Activated CD4-positive, alpha-beta T cell treated with anti-CD3 and anti-CD28 coated beads, Interleukin-2, amount 50 U/mL, for 16 hours (primary cell): ENCODE data around the gene RAP1GAP2.
A peak's percentile ranks its signal among the peaks of the same experiment; 100 is the strongest.
"Not testable (repeated sequence)": the region's sequence is repeated elsewhere in the genome, so short reads cannot be mapped to it uniquely, and the experiment has no call there.

Source experiments
- DNase-seq: peaks from one replicate; pipeline ENCODE4 v3.0.0-alpha.2; 2020

Gene RAP1GAP2

GRCh38 chr17:3029213-3029913 is 233.1 kb downstream of the RAP1GAP2 start:
- no peak for DNase-seq

GRCh38 chr17:3030096-3030495 is 233.9 kb downstream of the RAP1GAP2 start:
- no peak for DNase-seq

- DNase-seq: not testable (repeated sequence)
These were observed 234.7 kb downstream of the RAP1GAP2 start for GRCh38 chr17:3030852-3031470.

GRCh38 chr17:3032258-3033247 is 236.3 kb downstream of the RAP1GAP2 start:
- no peak for DNase-seq

- no peak for DNase-seq
These were observed 237.0 kb downstream of the RAP1GAP2 start for GRCh38 chr17:3033248-3033640.

- DNase-seq: no peak
These were observed 237.7 kb downstream of the RAP1GAP2 start for GRCh38 chr17:3033741-3034577.

GRCh38 chr17:3034578-3034920 is 238.3 kb downstream of the RAP1GAP2 start:
- no peak for DNase-seq

- DNase-seq: no peak
These were observed 239.2 kb downstream of the RAP1GAP2 start for GRCh38 chr17:3035256-3035967.

GRCh38 chr17:3035968-3036280 is 239.7 kb downstream of the RAP1GAP2 start:
- DNase-seq: no peak

GRCh38 chr17:3036800-3037199 is 240.6 kb downstream of the RAP1GAP2 start:
- DNase-seq: no peak

- DNase-seq: no peak
These were observed 241.0 kb downstream of the RAP1GAP2 start for GRCh38 chr17:3037259-3037658.

GRCh38 chr17:3038941-3039340 is 242.7 kb downstream of the RAP1GAP2 start:
- DNase-seq: no peak

GRCh38 chr17:3039736-3040135 is 243.5 kb downstream of the RAP1GAP2 start:
- DNase-seq: no peak

- no peak for DNase-seq
These were observed 244.6 kb downstream of the RAP1GAP2 start for GRCh38 chr17:3040882-3041281.

GRCh38 chr17:3043737-3044365 is 247.6 kb downstream of the RAP1GAP2 start:
- DNase-seq: peak; percentile 33

- no peak for DNase-seq
These were observed 250.5 kb downstream of the RAP1GAP2 start for GRCh38 chr17:3046753-3047152.

- DNase-seq: peak; percentile 98
These were observed 252.7 kb downstream of the RAP1GAP2 start for GRCh38 chr17:3048727-3049471.

GRCh38 chr17:3049705-3050295 is 253.6 kb downstream of the RAP1GAP2 start:
- DNase-seq: no peak

GRCh38 chr17:3054868-3055267 is 258.6 kb downstream of the RAP1GAP2 start:
- DNase-seq: not testable (repeated sequence)

GRCh38 chr17:3062824-3063377 is 266.7 kb downstream of the RAP1GAP2 start:
- not testable (repeated sequence) for DNase-seq
